Measurements from ENCODE around the gene RBM3. TPM values are rescaled to one million over a fixed set of nuclear protein-coding genes. Genes with fewer than 3 reads are reported as not detected.

RBM3 gene
- total RNA-seq, 1 experiment from 2014 or later, result 375 TPM

- Histone ChIP-seq H3K4me3 (ENCODE audit: low read length) (no peak overlapping the region), H3K4me2 (ENCODE audit: low read length) (no peak overlapping the region), H3K9ac (ENCODE audit: low read length) (no peak overlapping the region), H3K79me2 (ENCODE audit: low read length) (no peaks in the 10 kb centered on the region), H3K9me3 (ENCODE audit: low read length) (no peaks in the 10 kb centered on the region), H3K27ac (ENCODE audit: low read length) (no peak overlapping the region), H3K36me3 (ENCODE audit: low read depth, low read length) (no peaks in the 10 kb centered on the region), H3F3A (ENCODE audit: low read length, unreplicated experiment) (no peaks in the 10 kb centered on the region), H4K20me1 (ENCODE audit: low read length) (no peaks in the 10 kb centered on the region), H3K4me1 (ENCODE audit: insufficient read depth, low read length) (peaks cover 2% of the 10 kb centered on the region), H3K27me3 (ENCODE audit: low read length) (no peaks in the 10 kb centered on the region), H2AFZ (ENCODE audit: low read length) (no peak overlapping the region), H3K9me2 (replicated peaks; ENCODE audit: low read length) (no peaks in the 10 kb centered on the region)
- TF ChIP-seq CTCF (conservative IDR thresholded peaks at IDR 0.05; ENCODE audit: low read depth, low read length) (no peak), EZH2 (IDR thresholded peaks at IDR 0.05; ENCODE audit: low read length, unreplicated experiment) (no peak), EZH2phosphoT487 (IDR thresholded peaks at IDR 0.05; ENCODE audit: borderline replicate concordance, low read length) (no peak)
- BruUV-seq (replicated peaks), result no TSS peak
- ChIA-PET CTCF (no interaction called here), POLR2A (ENCODE audit: unreplicated experiment) (no interaction called here)
- DNase-seq (peak; percentile 6), ATAC-seq (no peak)
- intact Hi-C loops (cut with micrococcal nuclease), result no loop called here
Observed at GRCh38 chrX:48626401-48627298, 52.4 kb downstream of the RBM3 start.

Other genes with a start within 250 kb of the RBM3 start
- not detected in 2 replicates for gene SSX3, start 217.8 kb upstream of the RBM3 start, total RNA-seq (2014; rRNA removed)
- not detected in 2 replicates for gene SSX4, start 190.9 kb upstream of the RBM3 start, total RNA-seq (2014; rRNA removed)
- gene SSX4B, start 162.5 kb upstream of the RBM3 start, total RNA-seq (2014; rRNA removed), result not detected in 2 replicates
- 1.6 and 2.4 TPM in 2 replicates for gene SLC38A5, start 104.2 kb upstream of the RBM3 start, total RNA-seq (2014; rRNA removed)
- gene FTSJ1, start 98.3 kb upstream of the RBM3 start, total RNA-seq (2014; rRNA removed), result 175 and 189 TPM in 2 replicates
- gene PORCN, start 65.5 kb upstream of the RBM3 start, total RNA-seq (2014; rRNA removed), result 38.9 and 48.3 TPM in 2 replicates
- 307 and 324 TPM in 2 replicates for gene EBP, start 52.7 kb upstream of the RBM3 start, total RNA-seq (2014; rRNA removed)
- gene TBC1D25, start 34.8 kb upstream of the RBM3 start, total RNA-seq (2014; rRNA removed), result 11.3 and 24.2 TPM in 2 replicates
- gene WDR13, start 23.0 kb downstream of the RBM3 start, total RNA-seq (2014; rRNA removed), result 93.3 and 106 TPM in 2 replicates
- gene WAS, start 109.3 kb downstream of the RBM3 start, total RNA-seq (2014; rRNA removed), result 0.66 TPM in 1 of 2 replicates, not detected in the other
- 22.3 and 31.7 TPM in 2 replicates for gene SUV39H1, start 122.2 kb downstream of the RBM3 start, total RNA-seq (2014; rRNA removed)
- not detected in 2 replicates for gene GLOD5, start 187.3 kb downstream of the RBM3 start, total RNA-seq (2014; rRNA removed)
- not detected in 2 replicates for gene GATA1, start 212.1 kb downstream of the RBM3 start, total RNA-seq (2014; rRNA removed)
- 58.0 and 61.7 TPM in 2 replicates for gene HDAC6, start 227.6 kb downstream of the RBM3 start, total RNA-seq (2014; rRNA removed)